ENCODE results near the gene TRIM29.

Gene TRIM29

GRCh38 chr11:120139316-120140069, 1.6 kb upstream of the TRIM29 start:
- DNase-seq (ENCODE audit: low read depth), result no peak

GRCh38 chr11:120137187-120137610, 714 bp downstream of the TRIM29 start:
- no peak for DNase-seq (ENCODE audit: low read depth)

- DNase-seq (ENCODE audit: low read depth), result no peak
Measured at GRCh38 chr11:120136356-120136755, 1.6 kb downstream of the TRIM29 start.

DNA sequence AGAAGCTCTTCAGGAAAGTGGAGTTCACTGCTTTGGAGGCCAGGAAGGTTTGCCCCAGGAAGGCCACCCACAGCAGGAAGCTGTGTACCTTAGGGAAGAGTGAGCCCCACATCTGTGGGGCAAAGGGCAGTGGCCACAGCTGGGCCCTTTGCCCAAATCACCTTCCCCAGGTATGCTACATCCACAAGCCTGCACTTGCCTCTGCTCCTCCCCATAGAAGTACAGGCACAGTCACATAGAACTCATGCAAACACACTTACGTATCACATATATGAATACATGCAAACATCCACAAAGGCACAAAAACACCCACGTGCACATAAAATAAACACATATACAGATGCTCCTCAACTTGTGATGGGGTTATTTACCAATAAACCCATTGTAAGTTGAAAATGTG, 2.1 kb downstream of the TRIM29 start:
- DNase-seq (ENCODE audit: low read depth), result no peak

DNA sequence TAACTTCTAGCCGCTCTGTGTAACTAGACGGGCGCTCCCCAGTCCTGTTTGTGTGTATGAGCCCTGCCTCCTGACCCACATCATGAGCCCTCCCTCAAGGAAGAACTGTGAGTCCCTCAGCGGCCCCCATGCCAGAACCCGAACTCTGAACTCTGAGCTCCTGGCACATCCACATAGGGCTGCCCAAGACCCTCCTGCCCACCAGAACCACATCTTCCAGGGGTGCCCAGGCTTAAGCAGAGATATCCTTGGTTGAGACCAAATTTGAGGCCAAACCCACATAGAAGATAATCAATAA, 3.0 kb downstream of the TRIM29 start:
- no peak for DNase-seq (ENCODE audit: low read depth)

DNA sequence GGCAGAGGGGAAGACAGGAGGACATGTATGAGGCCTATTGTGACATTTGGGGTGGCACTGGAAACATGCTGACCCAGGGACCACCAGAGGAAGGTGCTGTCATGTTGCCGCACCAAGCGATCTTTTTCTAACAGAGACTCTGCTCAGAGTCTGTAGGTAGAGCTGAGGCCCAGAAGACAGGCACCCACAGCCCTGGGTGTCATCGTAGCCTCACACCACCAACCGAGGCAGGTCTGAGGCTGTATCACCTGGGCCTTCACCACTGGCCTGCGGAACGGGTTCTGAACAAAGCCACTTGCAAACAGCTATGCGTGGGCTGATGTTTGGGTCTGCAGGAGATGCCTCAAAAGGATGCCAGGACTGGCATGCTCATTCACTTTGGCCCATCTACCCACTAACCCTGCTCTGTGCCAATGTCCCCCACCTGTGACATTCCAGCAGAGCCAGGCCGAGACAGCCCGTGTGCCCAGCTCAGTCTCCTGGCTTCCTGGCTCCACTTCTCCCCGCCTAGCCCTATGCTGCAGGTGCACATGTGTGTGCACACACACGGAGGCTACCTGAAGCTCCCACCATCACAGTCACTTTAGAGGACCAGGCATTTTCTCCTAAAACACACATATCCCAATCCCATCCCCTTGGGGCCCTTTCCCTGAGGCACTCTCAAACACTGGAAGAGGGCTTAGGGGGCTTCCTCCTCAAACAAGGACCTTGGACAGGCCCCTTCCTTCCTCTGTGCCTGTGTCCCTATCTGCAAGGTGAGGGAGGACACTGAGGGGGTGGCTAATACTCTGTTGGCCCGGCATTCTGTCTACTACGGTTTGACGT, 3.6 kb downstream of the TRIM29 start:
- no peak for DNase-seq (ENCODE audit: low read depth)

- DNase-seq (ENCODE audit: low read depth), result no peak
Measured at GRCh38 chr11:120133216-120134105, 4.5 kb downstream of the TRIM29 start.

DNA sequence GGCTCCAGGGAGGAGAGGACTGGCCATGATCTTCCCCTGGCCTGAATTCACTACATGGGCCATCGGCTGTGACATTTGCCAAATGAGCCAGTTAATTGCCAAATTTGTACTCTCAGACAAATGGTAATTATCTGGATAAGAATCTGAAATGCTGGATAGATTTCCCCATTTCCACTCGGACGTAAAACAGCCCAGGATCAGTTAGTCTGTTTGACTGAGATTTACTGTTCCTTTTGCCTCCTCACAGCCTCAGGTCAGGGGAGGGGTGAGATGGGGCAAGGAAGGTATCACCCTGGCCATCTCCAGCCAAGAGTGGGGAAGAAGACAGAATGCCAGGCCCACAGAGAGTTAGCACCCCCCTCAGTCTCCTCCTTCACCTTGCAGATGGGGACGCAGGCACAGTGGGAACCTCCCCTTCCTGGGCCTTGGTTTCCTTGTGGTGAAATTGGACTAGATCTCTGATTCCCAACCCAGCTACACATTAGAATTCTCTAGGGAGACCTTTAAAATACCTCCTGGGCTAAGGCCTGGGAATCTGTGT, 5.2 kb downstream of the TRIM29 start:
- DNase-seq (ENCODE audit: low read depth), result no peak

- no peak for DNase-seq (ENCODE audit: low read depth)
Measured at GRCh38 chr11:120131941-120132644, 5.8 kb downstream of the TRIM29 start.

DNA sequence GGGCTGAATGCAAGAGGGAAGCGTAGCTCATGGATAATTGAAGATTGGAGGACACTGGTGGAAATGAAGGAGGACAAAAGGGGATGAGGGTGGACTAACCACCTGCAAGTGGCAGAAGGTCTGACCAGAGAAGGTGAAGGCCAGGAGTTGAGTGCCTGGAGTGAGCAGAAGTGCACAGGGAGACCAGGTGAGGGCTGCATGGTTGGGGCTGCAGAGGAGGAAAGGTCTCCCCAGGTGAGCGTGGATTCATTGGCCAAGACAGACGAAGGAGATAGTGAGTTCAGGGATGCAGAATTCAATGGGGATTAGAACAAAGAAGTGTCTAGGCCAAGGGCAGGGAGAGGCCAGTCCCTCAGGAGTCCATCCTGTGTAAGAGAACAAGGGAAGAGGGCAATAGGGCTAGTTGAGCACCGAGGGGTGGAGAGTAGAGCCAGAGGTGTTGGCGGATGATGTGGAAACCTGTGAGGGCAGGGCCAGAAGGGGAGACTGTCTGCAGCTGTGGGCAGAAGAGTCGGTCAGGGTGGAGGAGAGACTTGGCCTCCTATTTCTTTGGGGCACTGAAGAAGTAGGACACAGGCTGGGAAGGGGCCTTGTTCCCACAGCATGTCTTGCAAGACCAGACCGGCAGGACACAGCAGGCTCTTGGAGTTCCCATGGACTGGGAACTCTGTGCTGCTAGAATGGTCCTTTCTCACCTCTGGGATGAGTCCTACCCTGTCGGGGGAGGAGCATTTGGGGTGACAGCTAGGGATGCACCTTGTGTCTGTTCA, 6.7 kb downstream of the TRIM29 start:
- DNase-seq (ENCODE audit: low read depth), result no peak

- no peak for DNase-seq (ENCODE audit: low read depth)
Measured at GRCh38 chr11:120130176-120130980, 7.5 kb downstream of the TRIM29 start.

DNA sequence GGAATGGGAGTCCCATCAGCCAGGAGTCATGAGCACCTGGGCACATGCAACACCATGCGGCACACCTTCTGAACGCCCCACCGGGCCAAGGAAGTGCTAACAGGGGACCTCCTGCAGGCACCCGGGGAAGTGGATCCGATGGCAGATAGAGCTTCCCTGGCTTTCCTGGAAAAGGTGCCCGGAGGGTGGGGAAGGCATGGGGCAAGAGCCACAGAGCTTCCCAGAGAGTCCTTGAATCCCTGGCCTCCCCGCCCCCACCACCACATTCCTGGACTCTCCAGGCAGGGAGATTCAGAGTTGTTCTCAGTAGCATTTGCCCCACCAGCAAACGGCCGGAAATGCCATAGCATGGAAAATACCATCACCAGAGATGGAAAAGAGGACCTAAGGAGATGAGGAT, 8.3 kb downstream of the TRIM29 start:
- no peak for DNase-seq (ENCODE audit: low read depth)

- no peak for DNase-seq (ENCODE audit: low read depth)
Measured at GRCh38 chr11:120128392-120129119, 9.4 kb downstream of the TRIM29 start.

GRCh38 chr11:120127236-120127635, 10.7 kb downstream of the TRIM29 start:
- no peak for DNase-seq (ENCODE audit: low read depth)

DNA sequence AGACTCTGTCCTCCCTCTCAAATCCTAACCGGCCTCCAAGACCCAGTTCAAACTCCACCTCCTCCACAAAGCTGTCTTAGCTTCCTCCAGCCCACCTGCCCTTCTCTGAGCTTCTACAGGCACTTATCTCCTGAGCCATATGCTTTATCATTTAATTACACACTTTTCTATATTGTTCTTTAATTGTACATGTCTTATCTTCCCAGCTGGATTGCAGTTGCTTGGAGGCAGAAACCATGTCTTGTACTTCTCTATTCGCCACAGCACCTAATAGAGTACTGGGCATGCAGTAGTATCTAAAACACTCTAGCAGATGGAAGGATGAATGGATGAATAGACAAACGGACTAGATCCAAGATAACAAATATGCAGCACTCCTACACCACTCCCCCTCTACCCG, 11.3 kb downstream of the TRIM29 start:
- DNase-seq (ENCODE audit: low read depth), result no peak

- no peak for DNase-seq (ENCODE audit: low read depth)
Measured at GRCh38 chr11:120125509-120125908, 12.4 kb downstream of the TRIM29 start.

GRCh38 chr11:120125024-120125423, 12.9 kb downstream of the TRIM29 start:
- no peak for DNase-seq (ENCODE audit: low read depth)

DNA sequence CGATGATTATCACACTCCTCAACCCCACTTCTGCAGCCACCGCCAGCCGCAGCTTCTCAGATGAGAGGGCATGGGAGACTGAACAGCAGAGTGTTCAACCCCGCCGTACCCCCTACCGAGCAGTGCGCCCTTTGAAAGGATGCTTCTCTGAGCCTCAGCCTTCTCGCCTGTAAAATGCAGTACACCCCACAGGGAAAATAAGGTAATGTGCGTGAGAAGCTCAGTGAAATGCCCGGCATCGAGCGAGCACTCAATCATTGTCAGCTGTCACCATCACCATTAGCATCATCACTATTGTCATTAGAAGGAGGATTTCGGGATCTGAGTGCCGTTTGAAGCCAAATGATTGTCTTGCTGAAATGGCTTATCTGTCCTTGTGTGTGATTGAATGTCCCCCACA, 13.6 kb downstream of the TRIM29 start:
- DNase-seq (ENCODE audit: low read depth), result no peak

GRCh38 chr11:120123946-120124345, 14.0 kb downstream of the TRIM29 start:
- DNase-seq (ENCODE audit: low read depth), result no peak
